Tibial nerve (tissue), 4 donors: ENCODE measurements around the gene RPS6KA2. TPM values are rescaled to one million over a fixed set of nuclear protein-coding genes. Genes with fewer than 3 reads are reported as not detected.

Source experiments
- DNase-seq, 2 donors: peaks; one replicate each; pipeline ENCODE4 v3.0.0-alpha.2; 2019; ENCODE audit warnings: low spot score in 2 of 2
- H3K27ac ChIP-seq, 4 donors: fragments of 200-600 bp; sonication (generic) in 3 of 4; one replicate each; pipeline ENCODE4 v1.5.1; 2017 to 2019; ENCODE audit warnings: mild to moderate bottlenecking in 1 of 4
- H3K27me3 ChIP-seq, 2 donors: fragments of 200-600 bp; sonication (generic) in 1 of 2; one replicate each; pipeline versions ENCODE4 v1.5.1 to v1.6.0; 2017 to 2019
- H3K36me3 ChIP-seq, 3 donors: fragments of 200-600 bp; sonication (generic); one replicate each; pipeline ENCODE4 v1.5.1; 2018 to 2019
- H3K4me1 ChIP-seq, 4 donors: fragments of 200-600 bp; sonication (generic) in 3 of 4; one replicate each; pipeline ENCODE4 v1.5.1; 2017 to 2019
- H3K4me3 ChIP-seq, 4 donors: fragments of 200-600 bp; sonication (generic) in 3 of 4; one replicate each; pipeline ENCODE4 v1.5.1; 2017 to 2019; ENCODE audit warnings: mild to moderate bottlenecking in 1 of 4, moderate library complexity in 1 of 4
- H3K9me3 ChIP-seq, 4 donors: fragments of 200-600 bp; sonication (generic) in 3 of 4; one replicate each; pipeline ENCODE4 v1.5.1; 2017 to 2019
- EP300 ChIP-seq, 2 donors: sonication (generic); formaldehyde crosslinking; IDR thresholded peaks; one replicate each; pipeline ENCODE4 v1.6.1; 2017; ENCODE audit warnings: antibody characterized with exemption in 2 of 2, mild to moderate bottlenecking in 1 of 2
- POLR2A ChIP-seq, 2 donors: fragments of 450-650 bp; IDR thresholded peaks; one replicate each; pipeline ENCODE4 v1.6.1; 2017; ENCODE audit warnings: antibody characterized with exemption in 2 of 2, mild to moderate bottlenecking in 2 of 2, moderate library complexity in 2 of 2
- WGBS, 2 donors: methylation state at CpG; one replicate each; pipeline ENCODE4 v1.1.5; 2018; 5-methylcytosine and 5-hydroxymethylcytosine counted together
- total RNA-seq, 4 donors: library from RNA; depleted of rRNA; stranded (reverse); fragments of >200 nt; gene quantifications; one replicate each; pipeline ENCODE4 v1.1.0, GENCODE V29; 2016
- TF ChIP-seq, protein P1 (sequence below), 5 experiments: fragments of 200-600 bp in 3 of 5; fragments of 450-650 bp in 2 of 5; sonication (generic) in 3 of 5; IDR thresholded peaks; one replicate each; pipeline ENCODE4 v1.5.1; 2016 to 2019; ENCODE audit warnings: antibody characterized with exemption in 5 of 5, mild to moderate bottlenecking in 3 of 5, moderate library complexity in 2 of 5

The RPS6KA2 gene
- total RNA-seq, 4 donors from 2014 or later, result 89.6 to 153 (median 103) TPM

DNA sequence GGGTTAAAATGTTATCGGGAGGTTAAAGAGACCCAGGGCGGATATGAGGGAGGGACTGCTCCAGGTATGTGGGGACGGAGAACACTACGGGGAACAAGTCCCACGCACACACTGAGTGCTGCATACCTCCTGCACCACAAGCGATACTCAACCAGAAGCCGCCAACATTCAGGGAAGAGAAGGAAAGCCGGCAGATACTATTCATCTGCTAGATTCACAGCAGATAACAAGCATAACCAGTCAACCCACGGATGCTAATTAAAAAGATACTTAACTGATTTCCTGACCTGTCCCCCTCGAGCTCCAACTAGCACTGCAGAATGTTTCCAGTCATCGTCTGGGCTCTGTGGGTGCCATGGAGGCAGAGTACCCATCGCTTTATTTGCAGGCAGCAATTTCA is 45.1 kb upstream of the RPS6KA2 start:
- Histone ChIP-seq H3K36me3 (no peaks in the 10 kb centered on the region), H3K9me3 (peaks cover 0 to 3% (median 0%) of the 10 kb centered on the region in 4 donors), H3K4me1 (peaks cover 0 to 17% (median 0%) of the 10 kb centered on the region in 4 donors), H3K27me3 (peaks cover 0 to 13% of the 10 kb centered on the region in 2 donors), H3K27ac (no peak overlapping the region), H3K4me3 (no peak overlapping the region)
- TF ChIP-seq POLR2A (IDR thresholded peaks at IDR 0.05) (no peak), EP300 (IDR thresholded peaks at IDR 0.05) (no peak)
- TF ChIP-seq, protein P1, sequence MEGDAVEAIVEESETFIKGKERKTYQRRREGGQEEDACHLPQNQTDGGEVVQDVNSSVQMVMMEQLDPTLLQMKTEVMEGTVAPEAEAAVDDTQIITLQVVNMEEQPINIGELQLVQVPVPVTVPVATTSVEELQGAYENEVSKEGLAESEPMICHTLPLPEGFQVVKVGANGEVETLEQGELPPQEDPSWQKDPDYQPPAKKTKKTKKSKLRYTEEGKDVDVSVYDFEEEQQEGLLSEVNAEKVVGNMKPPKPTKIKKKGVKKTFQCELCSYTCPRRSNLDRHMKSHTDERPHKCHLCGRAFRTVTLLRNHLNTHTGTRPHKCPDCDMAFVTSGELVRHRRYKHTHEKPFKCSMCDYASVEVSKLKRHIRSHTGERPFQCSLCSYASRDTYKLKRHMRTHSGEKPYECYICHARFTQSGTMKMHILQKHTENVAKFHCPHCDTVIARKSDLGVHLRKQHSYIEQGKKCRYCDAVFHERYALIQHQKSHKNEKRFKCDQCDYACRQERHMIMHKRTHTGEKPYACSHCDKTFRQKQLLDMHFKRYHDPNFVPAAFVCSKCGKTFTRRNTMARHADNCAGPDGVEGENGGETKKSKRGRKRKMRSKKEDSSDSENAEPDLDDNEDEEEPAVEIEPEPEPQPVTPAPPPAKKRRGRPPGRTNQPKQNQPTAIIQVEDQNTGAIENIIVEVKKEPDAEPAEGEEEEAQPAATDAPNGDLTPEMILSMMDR (IDR thresholded peaks at IDR 0.05), result no peak
- DNase-seq, result no peak
- WGBS, 2 donors, result 54 to 62% methylated on average over 12 of the region's 12 CpGs

DNA sequence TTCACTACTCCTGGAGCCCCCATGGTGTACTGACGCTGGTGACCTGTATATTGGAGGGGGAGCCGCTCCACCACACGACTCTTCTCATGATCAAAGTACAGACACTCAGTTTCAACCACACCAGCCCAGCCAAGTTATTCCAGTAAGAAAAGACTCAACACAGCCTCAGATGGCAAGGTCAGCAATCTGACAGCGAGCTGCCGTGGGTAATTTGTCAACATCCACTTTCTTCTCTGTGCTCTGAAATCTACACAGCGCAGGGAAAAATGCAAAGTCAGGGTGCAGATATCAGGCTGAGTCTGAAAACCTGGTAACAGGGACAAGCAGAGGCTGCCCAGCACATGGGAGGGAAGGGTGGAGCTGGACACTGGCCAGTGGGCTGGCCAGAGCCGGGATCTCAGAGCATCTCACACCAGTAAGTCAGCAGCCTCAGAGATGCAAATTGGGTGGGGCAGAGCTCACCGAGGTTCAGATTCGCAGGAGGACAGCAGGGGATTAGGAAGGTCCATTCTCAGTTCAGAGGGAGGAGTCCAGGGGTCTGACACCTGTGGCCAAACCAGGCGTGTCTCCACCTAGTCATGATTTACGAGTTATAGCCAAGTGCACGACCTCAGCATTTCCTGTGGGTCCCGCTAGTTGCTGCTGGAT is 44.5 kb upstream of the RPS6KA2 start:
- Histone ChIP-seq H3K9me3 (peaks cover 0 to 3% (median 0%) of the 10 kb centered on the region in 4 donors), H3K27me3 (peaks cover 0 to 13% of the 10 kb centered on the region in 2 donors)
- 35 to 37% methylated on average over 13 of the region's 13 CpGs for WGBS, 2 donors

DNA sequence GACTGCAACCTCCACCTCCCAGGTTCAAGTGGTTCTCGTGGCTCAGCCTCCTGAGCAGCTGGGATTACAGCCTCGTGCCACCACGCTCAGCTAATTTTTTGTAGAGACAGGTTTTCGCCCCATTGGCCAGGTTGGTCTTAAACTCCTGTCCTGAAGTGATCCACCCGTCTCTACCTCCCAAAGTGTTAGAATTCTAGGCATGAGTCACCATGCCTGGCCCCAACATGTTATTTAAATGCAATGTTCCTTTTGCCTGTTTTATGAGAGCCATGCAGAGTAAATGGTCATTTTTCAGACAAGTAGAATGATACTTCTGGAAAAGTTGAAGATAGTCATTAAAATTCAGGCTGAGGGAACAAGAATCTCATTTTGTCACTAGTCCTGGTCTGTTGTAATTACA is 43.8 kb upstream of the RPS6KA2 start:
- WGBS, 2 donors, result 93 to 95% methylated on average over 5 of the region's 5 CpGs

More for the DNA sequence above, 44.5 kb upstream of the RPS6KA2 start:
- no peak overlapping the region for H3K27ac ChIP-seq
- TF ChIP-seq POLR2A (IDR thresholded peaks at IDR 0.05) (no peak), EP300 (IDR thresholded peaks at IDR 0.05) (no peak)
- TF ChIP-seq, protein P1 (IDR thresholded peaks at IDR 0.05), result no peak
- H3K36me3 ChIP-seq, result no peaks in the 10 kb centered on the region
- H3K4me3 ChIP-seq, result no peak overlapping the region
- peaks cover 0 to 17% (median 0%) of the 10 kb centered on the region in 4 donors for H3K4me1 ChIP-seq
- DNase-seq, result no peak

DNA sequence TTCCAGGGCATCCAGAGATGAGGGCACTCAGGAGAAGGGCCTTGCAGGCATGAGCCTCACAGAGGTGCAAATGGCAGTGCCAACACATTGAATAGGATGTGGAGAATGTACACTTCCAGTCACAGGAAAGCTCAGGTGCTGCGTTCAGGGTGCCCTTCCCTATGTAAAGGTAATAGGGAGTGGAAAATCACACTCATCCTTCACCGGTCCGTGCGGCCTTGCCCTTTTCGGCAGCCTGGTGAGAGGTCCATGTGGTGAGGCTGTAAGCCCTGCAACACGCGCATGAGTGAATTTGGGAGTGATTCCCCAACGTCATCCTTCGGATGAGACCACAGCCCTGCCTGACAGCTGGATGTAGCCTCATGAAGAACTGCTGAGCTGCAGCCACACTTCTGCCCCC is 43.0 kb upstream of the RPS6KA2 start:
- no peak for DNase-seq
- no peak overlapping the region for H3K27ac ChIP-seq
- H3K9me3 ChIP-seq, result peaks cover 0 to 3% (median 0%) of the 10 kb centered on the region in 4 donors
- H3K36me3 ChIP-seq, result no peaks in the 10 kb centered on the region
- 93 to 95% methylated on average over 9 of the region's 9 CpGs for WGBS, 2 donors
- H3K4me1 ChIP-seq, result peaks cover 0 to 17% (median 0%) of the 10 kb centered on the region in 4 donors
- no peak for TF ChIP-seq POLR2A (IDR thresholded peaks at IDR 0.05)
- TF ChIP-seq EP300 (IDR thresholded peaks at IDR 0.05), result no peak
- TF ChIP-seq, protein P1 (IDR thresholded peaks at IDR 0.05), result no peak
- peaks cover 0 to 13% of the 10 kb centered on the region in 2 donors for H3K27me3 ChIP-seq
- no peak overlapping the region for H3K4me3 ChIP-seq

More for the DNA sequence above, 43.8 kb upstream of the RPS6KA2 start:
- Histone ChIP-seq H3K36me3 (no peaks in the 10 kb centered on the region), H3K4me1 (peaks cover 0 to 17% (median 0%) of the 10 kb centered on the region in 4 donors), H3K27ac (no peak overlapping the region), H3K4me3 (no peak overlapping the region), H3K27me3 (peaks cover 0 to 13% of the 10 kb centered on the region in 2 donors), H3K9me3 (peaks cover 0 to 3% (median 0%) of the 10 kb centered on the region in 4 donors)
- DNase-seq, result no peak
- no peak for TF ChIP-seq EP300 (IDR thresholded peaks at IDR 0.05)
- TF ChIP-seq POLR2A (IDR thresholded peaks at IDR 0.05), result no peak
- TF ChIP-seq, protein P1 (IDR thresholded peaks at IDR 0.05), result no peak

DNA sequence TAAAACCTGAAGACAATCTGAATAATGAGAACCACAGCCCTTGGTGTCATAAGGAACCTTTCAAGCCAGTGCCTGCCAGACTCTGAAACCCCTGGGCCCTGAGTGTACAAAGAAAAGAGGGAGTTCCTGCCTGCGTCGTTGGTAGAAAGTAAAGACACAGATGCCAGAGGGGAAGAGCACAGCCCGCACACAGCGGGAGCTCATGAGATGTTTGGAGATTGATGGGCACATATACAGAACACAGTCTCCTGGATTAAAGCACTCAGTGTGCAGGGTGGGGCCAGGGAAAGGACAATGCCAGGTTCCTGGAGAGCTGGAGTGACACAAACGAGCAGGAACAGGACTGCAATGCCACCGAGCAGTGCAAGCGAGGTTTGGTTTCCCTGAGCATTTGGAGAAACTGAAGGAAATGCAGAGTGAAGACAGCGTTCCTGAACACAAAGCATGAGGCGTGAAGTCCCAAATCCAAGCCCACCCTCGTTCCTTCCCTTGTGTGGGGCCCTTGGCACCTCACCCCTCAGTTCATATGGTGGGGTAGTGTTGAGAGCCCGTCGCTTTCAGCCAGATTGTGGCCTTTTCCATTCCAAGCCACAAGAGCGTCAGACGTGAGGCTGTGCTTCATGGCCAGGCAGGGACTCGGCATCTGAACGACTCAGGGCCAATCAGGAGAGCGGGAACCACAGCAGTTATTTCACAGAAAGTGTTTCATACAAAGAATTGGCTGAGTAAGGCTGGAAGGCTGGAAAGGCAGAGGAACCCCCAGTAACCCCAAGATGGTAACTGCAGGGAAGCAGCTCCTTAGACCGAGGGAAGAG is 41.0 kb upstream of the RPS6KA2 start:
- H3K4me3 ChIP-seq, result no peak overlapping the region
- DNase-seq, result no peak
- TF ChIP-seq POLR2A (IDR thresholded peaks at IDR 0.05), result no peak
- TF ChIP-seq, protein P1 (IDR thresholded peaks at IDR 0.05), result no peak
- no peak for TF ChIP-seq EP300 (IDR thresholded peaks at IDR 0.05)
- peaks cover 0 to 13% of the 10 kb centered on the region in 2 donors for H3K27me3 ChIP-seq
- peaks cover 0 to 16% (median 0%) of the 10 kb centered on the region in 4 donors for H3K4me1 ChIP-seq
- peaks cover 0 to 3% (median 0%) of the 10 kb centered on the region in 4 donors for H3K9me3 ChIP-seq
- H3K36me3 ChIP-seq, result no peaks in the 10 kb centered on the region
- 74 to 82% methylated on average over 18 of the region's 18 CpGs for WGBS, 2 donors
- no peak overlapping the region for H3K27ac ChIP-seq
